ENCODE data around the gene FDX2. TPM values are rescaled to one million over a fixed set of nuclear protein-coding genes. Genes with fewer than 3 reads are reported as not detected.
A peak's percentile ranks its signal among the peaks of the same experiment; 100 is the strongest.

FDX2 gene
- total and polyA plus RNA-seq, 2 experiments from 2014 or later: 24.9 to 49.3 TPM

DNA sequence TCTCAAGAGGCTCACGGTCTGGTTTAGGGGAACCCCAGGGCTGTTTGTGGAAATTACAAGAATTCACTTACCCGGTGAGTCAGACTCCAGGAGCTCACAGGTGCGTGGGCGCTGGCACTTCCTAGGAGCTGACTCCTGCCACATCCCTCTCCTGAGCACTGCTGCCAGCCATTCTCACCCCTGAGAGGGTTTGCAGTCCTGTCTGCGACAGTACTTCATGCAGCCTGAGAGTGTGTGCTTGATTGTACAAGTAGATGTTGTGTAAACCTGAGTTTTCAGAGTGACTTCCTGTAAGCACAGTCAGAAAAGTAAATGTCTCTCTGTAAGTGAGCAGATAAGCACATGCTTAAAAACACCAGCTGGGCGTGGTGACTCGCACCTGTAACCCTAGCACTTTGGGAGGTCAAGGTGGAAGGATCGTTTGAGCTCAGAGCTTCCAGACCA is 55.7 kb downstream of the FDX2 start:
- Histone ChIP-seq H3K9me2 (replicated peaks; ENCODE audit: insufficient read depth) (no peaks in the 10 kb centered on the region), H3K79me2 (no peaks in the 10 kb centered on the region), H3K36me3 (replicated peaks; ENCODE audit: insufficient read depth, low read depth) (no peaks in the 10 kb centered on the region), H3K9me3 (ENCODE audit: low read depth) (no peaks in the 10 kb centered on the region), H4K20me1 (ENCODE audit: insufficient read depth, poor library complexity, severe bottlenecking) (no peaks in the 10 kb centered on the region), H3K4me3 (no peak overlapping the region), H3K4me1 (ENCODE audit: insufficient read depth) (no peaks in the 10 kb centered on the region), H3K4me2 (no peak overlapping the region), H3K27me3 (no peaks in the 10 kb centered on the region), H3K27ac (peak overlapping the region; percentile 83), H2AFZ (no peak overlapping the region)
- 83% methylated on average over 8 of the region's 8 CpGs for WGBS (ENCODE audit: low lambda C conversion rate, missing lambda C conversion rate)
- TF ChIP-seq EZH2phosphoT487 (IDR thresholded peaks at IDR 0.05; ENCODE audit: low read depth, severe bottlenecking, unreplicated experiment) (no peak), EZH2 (IDR thresholded peaks at IDR 0.05; ENCODE audit: borderline replicate concordance) (no peak)
- TF ChIP-seq, protein P1, sequence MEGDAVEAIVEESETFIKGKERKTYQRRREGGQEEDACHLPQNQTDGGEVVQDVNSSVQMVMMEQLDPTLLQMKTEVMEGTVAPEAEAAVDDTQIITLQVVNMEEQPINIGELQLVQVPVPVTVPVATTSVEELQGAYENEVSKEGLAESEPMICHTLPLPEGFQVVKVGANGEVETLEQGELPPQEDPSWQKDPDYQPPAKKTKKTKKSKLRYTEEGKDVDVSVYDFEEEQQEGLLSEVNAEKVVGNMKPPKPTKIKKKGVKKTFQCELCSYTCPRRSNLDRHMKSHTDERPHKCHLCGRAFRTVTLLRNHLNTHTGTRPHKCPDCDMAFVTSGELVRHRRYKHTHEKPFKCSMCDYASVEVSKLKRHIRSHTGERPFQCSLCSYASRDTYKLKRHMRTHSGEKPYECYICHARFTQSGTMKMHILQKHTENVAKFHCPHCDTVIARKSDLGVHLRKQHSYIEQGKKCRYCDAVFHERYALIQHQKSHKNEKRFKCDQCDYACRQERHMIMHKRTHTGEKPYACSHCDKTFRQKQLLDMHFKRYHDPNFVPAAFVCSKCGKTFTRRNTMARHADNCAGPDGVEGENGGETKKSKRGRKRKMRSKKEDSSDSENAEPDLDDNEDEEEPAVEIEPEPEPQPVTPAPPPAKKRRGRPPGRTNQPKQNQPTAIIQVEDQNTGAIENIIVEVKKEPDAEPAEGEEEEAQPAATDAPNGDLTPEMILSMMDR (IDR thresholded peaks at IDR 0.05; ENCODE audit: poor library complexity): no peak
- DNase-seq (ENCODE audit: low spot score): peak; percentile 56

Small RNA genes lying within 50 kb of the gene (small RNA-seq; reads per million reads assigned to genes)
- gene AC011511.1 (not detected), gene AC011511.4 (not detected)

Other genes starting within 250 kb of the FDX2 start
- gene SHFL, start 229.7 kb downstream of the FDX2 start, total RNA-seq: 26.0 and 28.7 TPM in 2 replicates
- 48.7 and 50.9 TPM in 2 replicates for gene SHFL, start 229.7 kb downstream of the FDX2 start, polyA plus RNA-seq
- gene ANGPTL6, start 213.3 kb downstream of the FDX2 start, total RNA-seq: 3.9 and 5.9 TPM in 2 replicates
- gene ANGPTL6, start 213.3 kb downstream of the FDX2 start, polyA plus RNA-seq: 4.7 and 5.5 TPM in 2 replicates
- gene PPAN, start 209.7 kb downstream of the FDX2 start, total RNA-seq: 15.0 and 15.5 TPM in 2 replicates
- gene PPAN, start 209.7 kb downstream of the FDX2 start, polyA plus RNA-seq: 26.0 and 41.9 TPM in 2 replicates
- 2.7 and 3.8 TPM in 2 replicates for gene P2RY11, start 204.3 kb downstream of the FDX2 start, total RNA-seq
- 6.1 TPM in 2 replicates for gene P2RY11, start 204.3 kb downstream of the FDX2 start, polyA plus RNA-seq
- 138 and 169 TPM in 2 replicates for gene EIF3G, start 196.1 kb downstream of the FDX2 start, total RNA-seq
- 134 and 157 TPM in 2 replicates for gene EIF3G, start 196.1 kb downstream of the FDX2 start, polyA plus RNA-seq
- gene DNMT1, start 121.1 kb downstream of the FDX2 start, total RNA-seq: 35.2 and 55.2 TPM in 2 replicates
- gene DNMT1, start 121.1 kb downstream of the FDX2 start, polyA plus RNA-seq: 62.3 and 63.5 TPM in 2 replicates
- gene S1PR2, start 84.7 kb downstream of the FDX2 start, total RNA-seq: 14.9 and 16.1 TPM in 2 replicates
- 8.6 and 11.4 TPM in 2 replicates for gene S1PR2, start 84.7 kb downstream of the FDX2 start, polyA plus RNA-seq
- gene MRPL4, start 63.8 kb downstream of the FDX2 start, total RNA-seq: 40.1 and 43.7 TPM in 2 replicates
- 51.4 and 64.1 TPM in 2 replicates for gene MRPL4, start 63.8 kb downstream of the FDX2 start, polyA plus RNA-seq
- 19.9 and 25.6 TPM in 2 replicates for gene ICAM1, start 44.9 kb downstream of the FDX2 start, total RNA-seq
- 19.6 and 25.2 TPM in 2 replicates for gene ICAM1, start 44.9 kb downstream of the FDX2 start, polyA plus RNA-seq
- gene ICAM4, start 29.1 kb downstream of the FDX2 start, total RNA-seq: 4.5 and 7.9 TPM in 2 replicates
- gene ICAM4, start 29.1 kb downstream of the FDX2 start, polyA plus RNA-seq: 1.6 and 5.6 TPM in 2 replicates
- 0.23 and 0.92 TPM in 2 replicates for gene ICAM5, start 26.1 kb downstream of the FDX2 start, total RNA-seq
- gene ICAM5, start 26.1 kb downstream of the FDX2 start, polyA plus RNA-seq: 0.57 and 3.3 TPM in 2 replicates
- gene ZGLP1, start 6.2 kb downstream of the FDX2 start, total RNA-seq: 2.6 and 5.8 TPM in 2 replicates
- 10.3 TPM in 2 replicates for gene ZGLP1, start 6.2 kb downstream of the FDX2 start, polyA plus RNA-seq
- gene RAVER1, start 17.5 kb upstream of the FDX2 start, total RNA-seq: 11.7 and 16.4 TPM in 2 replicates
- 35.5 and 42.0 TPM in 2 replicates for gene RAVER1, start 17.5 kb upstream of the FDX2 start, polyA plus RNA-seq
- gene ICAM3, start 23.6 kb upstream of the FDX2 start, total RNA-seq: 5.2 and 5.3 TPM in 2 replicates
- gene ICAM3, start 23.6 kb upstream of the FDX2 start, polyA plus RNA-seq: 11.7 and 16.8 TPM in 2 replicates
- 52.4 and 63.6 TPM in 2 replicates for gene TYK2, start 64.6 kb upstream of the FDX2 start, total RNA-seq
- 94.3 and 108 TPM in 2 replicates for gene TYK2, start 64.6 kb upstream of the FDX2 start, polyA plus RNA-seq
- 124 and 144 TPM in 2 replicates for gene CDC37, start 87.5 kb upstream of the FDX2 start, total RNA-seq
- gene CDC37, start 87.5 kb upstream of the FDX2 start, polyA plus RNA-seq: 196 and 224 TPM in 2 replicates
- 1.3 and 2.8 TPM in 2 replicates for gene PDE4A, start 104.5 kb upstream of the FDX2 start, total RNA-seq
- 4.3 and 5.8 TPM in 2 replicates for gene PDE4A, start 104.5 kb upstream of the FDX2 start, polyA plus RNA-seq
- 47.2 and 48.2 TPM in 2 replicates for gene KEAP1, start 187.3 kb upstream of the FDX2 start, total RNA-seq
- gene KEAP1, start 187.3 kb upstream of the FDX2 start, polyA plus RNA-seq: 44.7 and 66.8 TPM in 2 replicates
- 0.17 and 0.56 TPM in 2 replicates for gene S1PR5, start 201.4 kb upstream of the FDX2 start, total RNA-seq
- gene S1PR5, start 201.4 kb upstream of the FDX2 start, polyA plus RNA-seq: 0.38 and 0.75 TPM in 2 replicates
- gene ATG4D, start 227.9 kb upstream of the FDX2 start, total RNA-seq: 13.1 and 24.1 TPM in 2 replicates
- gene ATG4D, start 227.9 kb upstream of the FDX2 start, polyA plus RNA-seq: 34.5 and 40.0 TPM in 2 replicates
- gene KRI1, start 250.0 kb upstream of the FDX2 start, total RNA-seq: 7.8 and 9.2 TPM in 2 replicates
- 18.3 and 22.0 TPM in 2 replicates for gene KRI1, start 250.0 kb upstream of the FDX2 start, polyA plus RNA-seq